OCI-LY7 (cell line): Measurements from ENCODE around the gene POLD2.
A peak's percentile ranks its signal among the peaks of the same experiment; 100 is the strongest.

Experiments used
- CTCF ChIP-seq: fragments of 200-600 bp; sonication (generic); conservative IDR thresholded peaks from 2 replicates; pipeline ENCODE4 v1.5.1; 2014; ENCODE audit warnings: mild to moderate bottlenecking, antibody characterized with exemption, low read length, moderate library complexity, mixed read lengths
- EZH2phosphoT487 ChIP-seq: fragments of 200-600 bp; sonication (generic); IDR thresholded peaks from 2 replicates; pipeline ENCODE4 v1.6.1; 2018; ENCODE audit warnings: low read depth, borderline replicate concordance, mild to moderate bottlenecking, mixed run types, antibody characterized with exemption, low read length, moderate library complexity, mixed read lengths

GRCh38 chr7:44108768-44109750 is 14.3 kb downstream of the POLD2 start:
- peak; percentile 59 for TF ChIP-seq CTCF
- TF ChIP-seq EZH2phosphoT487: no peak
